Measurements from ENCODE around the gene PDLIM7. TPM values are rescaled to one million over a fixed set of nuclear protein-coding genes. Genes with fewer than 3 reads are reported as not detected.

PDLIM7 gene
- total and polyA plus RNA-seq, 2 experiments from 2014 or later: 94.7 to 128 TPM

DNA sequence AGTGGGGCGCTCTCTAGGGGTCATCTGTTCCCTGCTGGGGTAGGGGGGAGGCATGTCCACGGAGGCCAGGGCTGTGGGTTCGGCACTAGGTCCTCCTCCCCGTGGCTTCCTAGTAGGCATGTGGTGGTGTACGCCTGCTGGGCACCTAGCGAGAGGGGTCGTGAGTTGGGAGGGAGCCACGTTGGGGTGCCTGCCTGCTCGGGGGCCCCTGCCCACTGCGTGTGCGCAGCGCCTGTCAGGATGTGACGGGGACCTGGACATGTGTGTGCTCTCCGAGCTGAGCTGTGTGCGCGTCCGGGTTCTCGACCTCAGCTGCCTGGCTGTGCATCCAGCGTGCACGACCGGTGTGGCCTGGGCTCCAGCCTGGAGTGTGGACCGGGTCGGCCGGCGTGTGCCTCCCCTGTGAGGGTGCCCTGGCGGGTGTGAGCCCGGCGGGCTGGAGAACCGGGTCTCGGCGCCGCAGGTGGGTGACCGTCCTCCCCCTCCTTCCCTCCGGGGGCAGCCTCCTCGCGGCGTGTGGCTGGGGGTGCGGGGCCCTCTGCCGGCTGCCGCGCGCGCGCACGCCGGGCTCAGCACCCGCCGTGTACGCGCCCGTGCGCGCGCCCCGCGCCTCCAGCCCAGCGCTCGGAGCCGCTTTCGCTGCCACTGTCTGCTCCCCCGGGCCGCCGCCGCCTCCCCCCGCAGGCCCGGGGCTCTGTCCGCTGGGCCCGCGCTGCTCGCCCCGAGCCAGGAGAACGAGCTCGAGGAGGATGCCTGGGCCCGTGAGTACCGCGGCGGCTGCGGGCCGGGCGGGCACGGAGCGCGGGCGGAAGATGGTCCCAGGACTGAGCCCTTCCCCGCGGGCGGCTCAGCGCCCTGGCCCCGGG, 51.0 kb downstream of the PDLIM7 start, which contains the start of gene PRR7:
Gene PRR7, plus strand, starts transcription at position 615 of the 866 bp plus-strand sequence. CDS start 8,254 bp downstream, outside the sequence.
- H3K27me3 Mint-ChIP-seq (ENCODE audit: insufficient read depth, low read depth, poor library complexity): peaks cover 44% of the 10 kb centered on the region
- no peaks in the 10 kb centered on the region for H3K79me2 ChIP-seq (replicated peaks; ENCODE audit: insufficient read depth)
- H3K4me1 Mint-ChIP-seq: peaks cover 36% of the 10 kb centered on the region
- peaks cover 23% of the 10 kb centered on the region for H3K4me1 ChIP-seq (ENCODE audit: insufficient read depth)
- H3K9me3 Mint-ChIP-seq: peaks cover 3% of the 10 kb centered on the region; the same call in 1 of the 3 replicates
- 0 out of 2 replicates have a peak within 1 kb of the TSS, but pooled peaks have one; percentile 56 for H2AFZ ChIP-seq
- H3K27ac ChIP-seq (ENCODE audit: low read depth): no peak within 1 kb of the TSS
- no peaks in the 10 kb centered on the region for H3K36me3 ChIP-seq (ENCODE audit: insufficient read depth)
- H3K4me3 Mint-ChIP-seq: peak within 1 kb of the TSS; percentile 71
- H3K4me2 ChIP-seq: peak within 1 kb of the TSS; percentile 88
- peak within 1 kb of the TSS; percentile 80 for H3K4me3 ChIP-seq
- H3K27ac Mint-ChIP-seq: no peak within 1 kb of the TSS
- peaks cover 37% of the 10 kb centered on the region for H3K27me3 ChIP-seq (ENCODE audit: insufficient read depth)
- no peak for TF ChIP-seq POLR2AphosphoS5 (IDR thresholded peaks at IDR 0.05; ENCODE audit: low read depth)
- peak; percentile 47; the same call in 1 of the 2 replicates for TF ChIP-seq ZNF114 (CRISPR knock-in tag; IDR thresholded peaks at IDR 0.05)
- TF ChIP-seq, protein P1, sequence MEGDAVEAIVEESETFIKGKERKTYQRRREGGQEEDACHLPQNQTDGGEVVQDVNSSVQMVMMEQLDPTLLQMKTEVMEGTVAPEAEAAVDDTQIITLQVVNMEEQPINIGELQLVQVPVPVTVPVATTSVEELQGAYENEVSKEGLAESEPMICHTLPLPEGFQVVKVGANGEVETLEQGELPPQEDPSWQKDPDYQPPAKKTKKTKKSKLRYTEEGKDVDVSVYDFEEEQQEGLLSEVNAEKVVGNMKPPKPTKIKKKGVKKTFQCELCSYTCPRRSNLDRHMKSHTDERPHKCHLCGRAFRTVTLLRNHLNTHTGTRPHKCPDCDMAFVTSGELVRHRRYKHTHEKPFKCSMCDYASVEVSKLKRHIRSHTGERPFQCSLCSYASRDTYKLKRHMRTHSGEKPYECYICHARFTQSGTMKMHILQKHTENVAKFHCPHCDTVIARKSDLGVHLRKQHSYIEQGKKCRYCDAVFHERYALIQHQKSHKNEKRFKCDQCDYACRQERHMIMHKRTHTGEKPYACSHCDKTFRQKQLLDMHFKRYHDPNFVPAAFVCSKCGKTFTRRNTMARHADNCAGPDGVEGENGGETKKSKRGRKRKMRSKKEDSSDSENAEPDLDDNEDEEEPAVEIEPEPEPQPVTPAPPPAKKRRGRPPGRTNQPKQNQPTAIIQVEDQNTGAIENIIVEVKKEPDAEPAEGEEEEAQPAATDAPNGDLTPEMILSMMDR (conservative IDR thresholded peaks at IDR 0.05; ENCODE audit: low read depth in 2 of 2): peak in 1 of 2 experiments; percentile 15; a peak in 1 of 4 replicates
- no peaks in the 10 kb centered on the region; the same call in 1 of the 2 replicates for H4K20me1 ChIP-seq (replicated peaks; ENCODE audit: insufficient read depth)
- peaks cover 26% of the 10 kb centered on the region for H3F3A ChIP-seq (replicated peaks; ENCODE audit: low read depth)
- DNase-seq (ENCODE audit: low spot score) (peak; percentile 73), ATAC-seq (peak; percentile 20)
- H3K9me2 ChIP-seq (ENCODE audit: insufficient read depth): no peaks in the 10 kb centered on the region
- peaks cover 11% of the 10 kb centered on the region; the same call in 2 of the 3 replicates for H3K36me3 Mint-ChIP-seq (ENCODE audit: low read depth)

DNA sequence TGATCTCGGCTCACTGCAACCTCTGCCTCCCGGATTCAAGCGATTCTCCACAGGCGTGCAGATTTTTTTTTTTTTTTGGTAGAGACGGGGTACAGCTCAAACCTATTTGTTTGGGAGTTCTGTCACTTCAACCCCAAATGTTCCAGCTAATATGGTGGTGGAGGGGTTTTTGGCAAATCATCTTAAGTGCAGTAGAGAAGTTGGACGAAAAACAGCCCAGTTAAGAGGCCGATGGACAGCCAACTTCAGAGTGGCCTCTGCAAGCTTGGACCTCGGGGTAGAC, 51.5 kb downstream of the PDLIM7 start:
- Histone ChIP-seq H3K4me1 (ENCODE audit: insufficient read depth) (peaks cover 23% of the 10 kb centered on the region), H4K20me1 (replicated peaks; ENCODE audit: insufficient read depth) (no peaks in the 10 kb centered on the region; the same call in 1 of the 2 replicates), H3K4me2 (peak overlapping the region; percentile 88), H3F3A (replicated peaks; ENCODE audit: low read depth) (peaks cover 26% of the 10 kb centered on the region), H3K27ac (ENCODE audit: low read depth) (no peak overlapping the region), H3K9me2 (ENCODE audit: insufficient read depth) (no peaks in the 10 kb centered on the region), H3K27me3 (ENCODE audit: insufficient read depth) (peaks cover 37% of the 10 kb centered on the region), H3K4me3 (peak overlapping the region; percentile 80), H2AFZ (no peak overlapping the region), H3K36me3 (ENCODE audit: insufficient read depth) (no peaks in the 10 kb centered on the region), H3K79me2 (replicated peaks; ENCODE audit: insufficient read depth) (no peaks in the 10 kb centered on the region)
- peak overlapping the region; percentile 67 for H3K4me3 Mint-ChIP-seq
- H3K9me3 Mint-ChIP-seq: peaks cover 3% of the 10 kb centered on the region; the same call in 1 of the 3 replicates
- no peak for ATAC-seq
- H3K27me3 Mint-ChIP-seq (ENCODE audit: insufficient read depth, low read depth, poor library complexity): peaks cover 44% of the 10 kb centered on the region
- H3K36me3 Mint-ChIP-seq (ENCODE audit: low read depth): peaks cover 11% of the 10 kb centered on the region; the same call in 2 of the 3 replicates
- H3K27ac Mint-ChIP-seq: no peak overlapping the region
- peaks cover 36% of the 10 kb centered on the region for H3K4me1 Mint-ChIP-seq
- DNase-seq (ENCODE audit: low spot score): no peak
- TF ChIP-seq STAT1 (IDR thresholded peaks at IDR 0.05; ENCODE audit: unreplicated experiment) (no peak), JUNB (IDR thresholded peaks at IDR 0.05; ENCODE audit: unreplicated experiment) (no peak), EZH2phosphoT487 (IDR thresholded peaks at IDR 0.05; ENCODE audit: unreplicated experiment) (no peak), NANOG (IDR thresholded peaks at IDR 0.05; ENCODE audit: borderline replicate concordance) (no peak), ZNF331 (CRISPR knock-in tag; IDR thresholded peaks at IDR 0.05; ENCODE audit: low read depth) (no peak), ZNF114 (CRISPR knock-in tag; IDR thresholded peaks at IDR 0.05) (no peak), CREB1 (CRISPR knock-in tag; IDR thresholded peaks at IDR 0.05; ENCODE audit: low read depth) (no peak), EZH2 (IDR thresholded peaks at IDR 0.05; ENCODE audit: low read depth, unreplicated experiment) (no peak), POLR2AphosphoS5 (IDR thresholded peaks at IDR 0.05; ENCODE audit: low read depth) (no peak)
- TF ChIP-seq, protein P1 (conservative IDR thresholded peaks at IDR 0.05; ENCODE audit: low read depth in 2 of 2): no peak
- TF ChIP-seq, protein P2, sequence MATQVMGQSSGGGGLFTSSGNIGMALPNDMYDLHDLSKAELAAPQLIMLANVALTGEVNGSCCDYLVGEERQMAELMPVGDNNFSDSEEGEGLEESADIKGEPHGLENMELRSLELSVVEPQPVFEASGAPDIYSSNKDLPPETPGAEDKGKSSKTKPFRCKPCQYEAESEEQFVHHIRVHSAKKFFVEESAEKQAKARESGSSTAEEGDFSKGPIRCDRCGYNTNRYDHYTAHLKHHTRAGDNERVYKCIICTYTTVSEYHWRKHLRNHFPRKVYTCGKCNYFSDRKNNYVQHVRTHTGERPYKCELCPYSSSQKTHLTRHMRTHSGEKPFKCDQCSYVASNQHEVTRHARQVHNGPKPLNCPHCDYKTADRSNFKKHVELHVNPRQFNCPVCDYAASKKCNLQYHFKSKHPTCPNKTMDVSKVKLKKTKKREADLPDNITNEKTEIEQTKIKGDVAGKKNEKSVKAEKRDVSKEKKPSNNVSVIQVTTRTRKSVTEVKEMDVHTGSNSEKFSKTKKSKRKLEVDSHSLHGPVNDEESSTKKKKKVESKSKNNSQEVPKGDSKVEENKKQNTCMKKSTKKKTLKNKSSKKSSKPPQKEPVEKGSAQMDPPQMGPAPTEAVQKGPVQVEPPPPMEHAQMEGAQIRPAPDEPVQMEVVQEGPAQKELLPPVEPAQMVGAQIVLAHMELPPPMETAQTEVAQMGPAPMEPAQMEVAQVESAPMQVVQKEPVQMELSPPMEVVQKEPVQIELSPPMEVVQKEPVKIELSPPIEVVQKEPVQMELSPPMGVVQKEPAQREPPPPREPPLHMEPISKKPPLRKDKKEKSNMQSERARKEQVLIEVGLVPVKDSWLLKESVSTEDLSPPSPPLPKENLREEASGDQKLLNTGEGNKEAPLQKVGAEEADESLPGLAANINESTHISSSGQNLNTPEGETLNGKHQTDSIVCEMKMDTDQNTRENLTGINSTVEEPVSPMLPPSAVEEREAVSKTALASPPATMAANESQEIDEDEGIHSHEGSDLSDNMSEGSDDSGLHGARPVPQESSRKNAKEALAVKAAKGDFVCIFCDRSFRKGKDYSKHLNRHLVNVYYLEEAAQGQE (IDR thresholded peaks at IDR 0.05; ENCODE audit: unreplicated experiment): no peak
- TF ChIP-seq, protein P3, sequence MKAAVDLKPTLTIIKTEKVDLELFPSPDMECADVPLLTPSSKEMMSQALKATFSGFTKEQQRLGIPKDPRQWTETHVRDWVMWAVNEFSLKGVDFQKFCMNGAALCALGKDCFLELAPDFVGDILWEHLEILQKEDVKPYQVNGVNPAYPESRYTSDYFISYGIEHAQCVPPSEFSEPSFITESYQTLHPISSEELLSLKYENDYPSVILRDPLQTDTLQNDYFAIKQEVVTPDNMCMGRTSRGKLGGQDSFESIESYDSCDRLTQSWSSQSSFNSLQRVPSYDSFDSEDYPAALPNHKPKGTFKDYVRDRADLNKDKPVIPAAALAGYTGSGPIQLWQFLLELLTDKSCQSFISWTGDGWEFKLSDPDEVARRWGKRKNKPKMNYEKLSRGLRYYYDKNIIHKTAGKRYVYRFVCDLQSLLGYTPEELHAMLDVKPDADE (IDR thresholded peaks at IDR 0.05): no peak
